GF-D8 (cell line): ENCODE measurements around the gene RBPJL.

ENCODE experiments used
- DNase-seq: peaks from one replicate; lab custom pipeline; 2025; lab: John Stamatoyannopoulos, UW

Gene RBPJL

DNA sequence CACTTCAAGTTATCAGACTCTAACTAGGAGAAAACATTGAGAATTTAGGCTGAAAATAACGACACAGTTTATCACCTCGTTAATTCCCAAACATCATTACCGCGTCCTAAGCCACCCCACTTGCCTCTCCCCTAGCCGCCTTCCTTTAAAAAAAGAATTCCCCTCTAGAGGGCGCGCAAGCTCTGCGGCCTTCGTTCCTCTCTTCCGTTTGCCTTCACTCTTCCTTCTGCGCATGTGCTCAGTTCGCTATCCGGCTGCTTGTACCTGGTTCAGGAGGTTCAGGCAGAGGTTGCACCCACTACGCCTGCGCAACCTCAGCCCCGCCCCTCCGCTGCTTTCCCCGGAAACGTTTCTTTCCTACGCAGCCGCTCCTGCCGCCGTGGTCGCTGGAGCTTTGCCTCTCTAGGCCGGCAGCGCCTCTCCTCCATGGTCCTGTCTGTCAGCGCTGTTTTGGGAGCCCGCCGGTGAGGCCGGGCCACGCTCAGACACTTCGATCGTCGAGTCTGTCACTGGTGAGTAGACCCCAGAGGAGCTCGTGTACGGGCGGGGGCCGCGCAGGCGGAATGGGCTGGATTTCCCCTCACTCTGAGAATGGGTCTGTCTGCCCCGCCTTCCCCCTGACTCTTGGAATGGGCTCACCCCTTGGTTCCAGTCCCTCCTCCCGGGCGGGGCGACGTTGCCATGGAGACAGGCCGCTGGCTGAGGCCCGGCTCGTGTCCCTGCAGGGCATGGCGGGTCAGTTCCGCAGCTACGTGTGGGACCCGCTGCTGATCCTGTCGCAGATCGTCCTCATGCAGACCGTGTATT lies 56.4 kb downstream of the RBPJL start, which contains the start of gene SYS1:
Gene SYS1, plus strand, starts transcription at position 353 of the 807 bp plus-strand sequence. Its CDS starts 376 bp downstream, at position 729.
- DNase-seq, result peak; percentile 97

DNA sequence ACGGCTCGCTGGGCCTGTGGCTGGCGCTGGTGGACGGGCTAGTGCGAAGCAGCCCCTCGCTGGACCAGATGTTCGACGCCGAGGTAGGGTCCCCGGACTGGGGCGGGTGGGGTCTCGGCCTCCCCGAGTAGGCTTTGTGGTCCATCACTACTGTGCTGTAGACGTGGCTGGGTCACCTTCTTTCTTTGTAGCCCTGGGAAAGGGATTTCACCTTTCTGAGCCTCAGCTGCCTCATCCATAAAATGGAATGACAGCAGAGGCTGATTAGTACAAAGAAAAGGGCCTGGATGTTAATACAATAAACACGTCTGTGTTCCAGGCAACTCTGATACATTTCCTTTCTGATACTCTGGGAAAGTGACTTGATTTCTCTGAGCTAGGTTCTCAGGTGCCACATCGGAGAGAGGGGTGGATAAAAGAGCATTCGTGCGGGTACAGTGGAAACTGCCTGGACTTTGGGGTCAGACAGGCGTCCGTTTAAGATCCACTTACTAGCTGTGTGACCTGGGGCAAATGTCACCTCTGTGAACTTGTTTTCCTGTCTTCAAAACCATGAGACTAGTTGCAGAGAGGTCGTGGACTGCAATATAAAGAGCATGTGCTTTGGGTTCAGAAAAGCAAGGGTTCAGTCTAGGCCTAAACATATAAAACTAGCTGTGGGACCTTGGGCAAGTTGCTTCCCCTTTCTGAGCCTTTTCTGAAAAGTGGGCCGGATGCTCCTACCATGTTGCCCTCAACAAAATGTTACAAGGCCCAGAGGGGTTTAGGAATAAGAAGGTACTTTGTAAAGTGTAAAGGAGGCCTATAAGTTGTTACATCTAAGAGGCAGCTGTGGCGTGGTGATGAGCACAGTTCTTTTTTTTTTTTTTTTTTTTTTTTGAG lies 57.2 kb downstream of the RBPJL start:
- DNase-seq, result no peak

DNA sequence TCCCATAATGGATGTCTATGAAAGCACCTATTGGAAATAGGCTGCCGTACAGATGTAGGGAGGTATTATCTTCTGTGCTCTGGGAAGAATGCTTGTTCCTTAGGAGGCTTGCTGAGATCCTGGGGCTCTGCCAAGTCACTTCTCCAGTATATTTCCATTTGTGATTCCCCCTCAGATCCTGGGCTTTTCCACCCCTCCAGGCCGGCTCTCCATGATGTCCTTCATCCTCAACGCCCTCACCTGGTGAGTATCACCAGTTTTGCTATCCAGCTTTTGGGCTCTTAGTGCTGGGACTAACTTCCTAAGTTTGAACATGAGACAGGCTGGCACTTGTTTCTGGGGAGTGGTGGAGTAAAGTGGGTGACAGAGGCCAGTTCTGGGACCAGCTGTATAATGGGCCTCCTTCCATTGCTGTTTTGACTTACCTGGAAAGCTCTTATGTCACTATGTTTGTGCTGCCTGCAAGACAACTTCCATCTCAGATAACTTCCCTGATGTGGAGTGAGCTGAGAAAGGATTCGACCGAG lies 58.9 kb downstream of the RBPJL start:
- DNase-seq, result no peak

DNA sequence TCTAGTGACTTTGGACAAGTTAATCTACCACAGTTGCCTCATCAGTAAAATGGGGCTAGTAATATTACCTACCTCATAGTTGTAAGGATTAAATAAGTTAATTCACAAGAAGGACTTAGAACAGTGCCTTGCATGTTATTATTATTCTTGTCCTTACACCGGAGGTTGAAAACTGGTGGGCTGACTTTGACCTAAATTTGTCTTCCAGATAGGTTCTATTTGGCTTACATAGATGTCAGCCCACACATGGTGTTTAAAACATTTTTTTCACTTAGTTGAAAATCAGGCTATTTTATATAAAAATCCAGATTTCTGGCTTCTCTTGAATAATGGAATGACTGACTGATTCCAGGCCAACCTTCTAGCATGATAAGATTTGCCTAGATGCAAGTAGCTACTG lies 59.6 kb downstream of the RBPJL start:
- no peak for DNase-seq

DNA sequence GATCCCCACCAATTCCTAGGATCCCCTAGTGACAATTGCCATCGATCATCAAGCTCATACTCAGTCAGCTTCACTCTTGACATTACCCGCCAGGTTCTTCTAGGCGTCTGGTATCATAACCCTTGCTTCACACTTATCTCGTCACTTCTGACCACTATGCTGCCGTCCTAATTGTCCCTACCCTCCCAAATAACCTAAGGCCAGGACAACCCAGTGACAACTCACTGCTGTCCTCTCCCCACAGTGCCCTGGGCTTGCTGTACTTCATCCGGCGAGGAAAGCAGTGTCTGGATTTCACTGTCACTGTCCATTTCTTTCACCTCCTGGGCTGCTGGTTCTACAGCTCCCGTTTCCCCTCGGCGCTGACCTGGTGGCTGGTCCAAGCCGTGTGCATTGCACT lies 60.0 kb downstream of the RBPJL start:
- DNase-seq, result no peak

DNA sequence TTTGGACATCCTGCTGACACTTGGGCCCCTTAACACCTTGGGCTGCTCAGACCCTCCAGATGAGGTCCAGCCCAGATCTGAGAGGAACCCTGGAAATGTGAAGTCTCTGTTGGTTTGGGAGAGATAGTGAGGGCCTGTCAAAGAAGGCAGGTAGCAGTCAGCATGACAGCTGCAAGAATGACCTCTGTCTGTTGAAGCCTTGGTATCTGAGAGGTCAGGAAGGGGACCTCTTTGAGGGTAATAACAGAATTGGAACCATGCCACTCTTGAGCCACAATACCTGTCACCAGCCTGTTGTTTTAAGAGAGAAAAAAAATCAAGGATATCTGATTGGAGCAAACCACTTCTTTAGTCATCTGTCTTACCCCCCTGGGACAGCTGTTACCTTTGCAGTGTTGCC lies 60.5 kb downstream of the RBPJL start:
- no peak for DNase-seq
